Measurements from ENCODE around the gene RIN1. TPM values are rescaled to one million over a fixed set of nuclear protein-coding genes. Genes with fewer than 3 reads are reported as not detected.

Gene RIN1
- total RNA-seq, 2 experiments from 2014 or later, result 1.1 to 1.6 TPM

GRCh38 chr11:66337103-66337899, 1.1 kb upstream of the RIN1 start:
- Mint-ChIP-seq H3K36me3 (ENCODE audit: low read depth) (peaks cover 23% of the 10 kb centered on the region), H3K9me3 (no peaks in the 10 kb centered on the region), H3K4me3 (no peak overlapping the region), H3K27me3 (no peaks in the 10 kb centered on the region), H3K27ac (peak overlapping the region; percentile 50), H3K4me1 (peaks cover 24% of the 10 kb centered on the region)
- POLR2A ChIA-PET, result no interaction called here
- CTCF ChIA-PET, result interaction anchor here (0.6 to 2.5 kb wide), 6 partner anchors 13 to 137 kb away, joined by 3 to 17 read pairs (median 4); partner anchors contain the start of gene MRPL11
- DNase-seq, result no peak

DNA sequence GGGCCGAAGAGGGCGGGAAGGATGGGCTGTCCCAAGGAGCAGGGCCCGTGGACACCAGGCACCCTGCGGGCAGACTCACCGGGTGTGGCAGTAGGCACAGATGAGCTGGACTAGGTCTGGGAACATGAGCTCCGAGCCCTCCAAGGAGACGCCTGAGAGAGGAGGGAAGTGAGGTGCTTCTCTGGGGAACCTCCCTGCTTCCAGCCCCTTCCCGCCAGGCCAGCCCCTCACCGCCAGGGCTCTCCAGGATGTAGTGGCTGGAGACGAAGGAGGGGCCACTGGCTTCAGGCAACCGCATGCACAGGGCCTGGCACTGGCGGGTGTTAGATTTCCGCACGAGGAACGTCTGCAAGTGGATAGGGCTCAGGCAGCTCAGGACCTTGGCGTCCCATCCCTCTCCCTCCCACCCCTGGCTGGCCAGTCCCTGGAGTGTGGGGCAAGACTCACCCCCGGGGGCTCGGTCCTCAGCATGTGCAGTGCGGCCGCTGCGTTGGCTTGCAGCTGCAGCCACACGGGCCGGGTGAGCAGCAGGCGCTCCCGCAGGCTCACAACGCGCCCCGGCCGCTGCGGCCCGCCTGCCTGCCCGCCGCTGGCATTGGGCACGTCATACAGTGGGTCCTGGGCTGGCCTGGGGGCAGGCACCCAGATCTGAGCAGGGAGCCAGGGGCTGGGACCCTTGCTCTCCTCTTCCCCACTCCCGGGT, 552 bp downstream of the RIN1 start:
- Mint-ChIP-seq H3K27ac (peak overlapping the region; percentile 71), H3K36me3 (ENCODE audit: low read depth) (peaks cover 13% of the 10 kb centered on the region), H3K27me3 (no peaks in the 10 kb centered on the region), H3K4me3 (no peak overlapping the region), H3K9me3 (no peaks in the 10 kb centered on the region), H3K4me1 (peaks cover 19% of the 10 kb centered on the region)
- ChIA-PET POLR2A (interaction anchor here (0.6 kb wide), 1 partner anchor 47 kb away, joined by 3 read pairs; the partner anchor contains the start of gene YIF1A), CTCF (interaction anchor here (0.6 to 2.8 kb wide), 8 partner anchors 9 to 103 kb away, joined by 3 to 17 read pairs (median 4); partner anchors contain the start of genes BRMS1, MRPL11 and YIF1A)
- DNase-seq, result no peak

DNA sequence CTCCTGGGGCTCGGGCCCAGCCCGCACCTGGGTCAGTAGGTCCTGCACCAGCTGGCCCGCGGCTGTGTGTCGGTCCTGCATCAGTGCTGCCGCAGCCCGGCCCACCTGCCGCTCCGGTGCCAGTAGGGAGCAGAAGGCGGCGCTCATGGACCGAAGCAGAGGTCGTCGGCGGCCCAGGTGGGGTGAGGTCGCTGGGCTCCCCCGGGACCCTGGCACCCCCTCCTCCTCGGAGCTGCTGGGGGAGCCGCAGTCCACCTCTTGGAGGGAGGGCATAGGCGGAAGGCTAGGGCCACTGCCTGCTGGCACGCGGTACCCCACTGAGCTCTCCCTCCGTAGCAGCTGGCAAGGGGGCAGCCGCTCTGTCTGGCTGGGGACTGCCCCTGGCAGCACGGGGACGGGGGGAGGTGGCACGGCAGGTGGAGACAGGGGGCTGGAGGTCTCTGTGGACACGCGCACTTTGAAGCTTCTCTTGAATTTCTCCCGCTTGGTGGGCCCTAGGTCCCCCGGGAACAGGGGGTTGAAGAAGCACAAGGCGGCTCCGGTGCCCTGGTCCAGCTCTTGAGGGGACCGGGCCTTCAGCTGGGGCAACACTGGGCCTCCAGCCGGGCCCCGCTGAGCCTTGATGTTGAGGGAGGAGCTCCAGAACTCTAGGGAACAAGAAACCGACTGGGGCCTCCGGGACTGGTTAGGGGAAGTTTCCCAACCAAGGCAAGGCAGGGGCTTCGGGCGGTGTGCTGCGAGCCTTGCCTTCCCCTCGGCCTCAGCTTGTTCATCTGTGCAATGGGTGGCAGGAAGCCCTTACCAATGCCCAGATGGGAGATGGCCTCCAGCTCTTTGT, 1.4 kb downstream of the RIN1 start:
- Mint-ChIP-seq H3K9me3 (no peaks in the 10 kb centered on the region), H3K27me3 (no peaks in the 10 kb centered on the region), H3K27ac (peak overlapping the region; percentile 71), H3K36me3 (ENCODE audit: low read depth) (peaks cover 13% of the 10 kb centered on the region), H3K4me3 (no peak overlapping the region), H3K4me1 (peaks cover 19% of the 10 kb centered on the region)
- ChIA-PET CTCF (interaction anchor here (0.7 to 2.8 kb wide), 8 partner anchors 10 to 239 kb away, joined by 3 to 17 read pairs (median 4); partner anchors contain the start of genes BRMS1 and YIF1A), POLR2A (interaction anchor here (0.6 kb wide), 1 partner anchor 46 kb away, joined by 3 read pairs; the partner anchor contains the start of gene YIF1A)
- no peak for DNase-seq

- H3K4me1 Mint-ChIP-seq, result peaks cover 21% of the 10 kb centered on the region
- no peak overlapping the region for H3K27ac Mint-ChIP-seq
- no peak for DNase-seq
- ChIA-PET POLR2A (no interaction called here), CTCF (interaction anchor here (0.7 to 2.8 kb wide), 5 partner anchors 8 to 46 kb away, joined by 3 to 9 read pairs (median 3); partner anchors contain the start of gene BRMS1)
- no peaks in the 10 kb centered on the region for H3K9me3 Mint-ChIP-seq
- peaks cover 10% of the 10 kb centered on the region for H3K36me3 Mint-ChIP-seq (ENCODE audit: low read depth)
- no peaks in the 10 kb centered on the region for H3K27me3 Mint-ChIP-seq
- H3K4me3 Mint-ChIP-seq, result no peak overlapping the region
Measured at GRCh38 chr11:66333896-66334604, 2.2 kb downstream of the RIN1 start.

GRCh38 chr11:66333220-66333877, 2.9 kb downstream of the RIN1 start:
- POLR2A ChIA-PET, result no interaction called here
- DNase-seq, result no peak
- Mint-ChIP-seq H3K27ac (no peak overlapping the region), H3K36me3 (ENCODE audit: low read depth) (peaks cover 5% of the 10 kb centered on the region), H3K27me3 (no peaks in the 10 kb centered on the region), H3K9me3 (no peaks in the 10 kb centered on the region), H3K4me1 (peaks cover 28% of the 10 kb centered on the region), H3K4me3 (no peak overlapping the region)
- CTCF ChIA-PET, result interaction anchor here (0.7 to 1.4 kb wide), 4 partner anchors 9 to 51 kb away, joined by 3 read pairs; no protein-coding TSS in a partner anchor

GRCh38 chr11:66332371-66333219, 3.6 kb downstream of the RIN1 start:
- no peak overlapping the region for H3K27ac Mint-ChIP-seq
- CTCF ChIA-PET, result interaction anchor here (0.7 to 2.1 kb wide), 7 partner anchors 8 to 110 kb away, joined by 3 to 6 read pairs (median 3); no protein-coding TSS in a partner anchor
- POLR2A ChIA-PET, result no interaction called here
- DNase-seq, result no peak
- peaks cover 5% of the 10 kb centered on the region for H3K36me3 Mint-ChIP-seq (ENCODE audit: low read depth)
- no peaks in the 10 kb centered on the region for H3K27me3 Mint-ChIP-seq
- peaks cover 34% of the 10 kb centered on the region for H3K4me1 Mint-ChIP-seq
- H3K9me3 Mint-ChIP-seq, result no peaks in the 10 kb centered on the region
- H3K4me3 Mint-ChIP-seq, result no peak overlapping the region

DNA sequence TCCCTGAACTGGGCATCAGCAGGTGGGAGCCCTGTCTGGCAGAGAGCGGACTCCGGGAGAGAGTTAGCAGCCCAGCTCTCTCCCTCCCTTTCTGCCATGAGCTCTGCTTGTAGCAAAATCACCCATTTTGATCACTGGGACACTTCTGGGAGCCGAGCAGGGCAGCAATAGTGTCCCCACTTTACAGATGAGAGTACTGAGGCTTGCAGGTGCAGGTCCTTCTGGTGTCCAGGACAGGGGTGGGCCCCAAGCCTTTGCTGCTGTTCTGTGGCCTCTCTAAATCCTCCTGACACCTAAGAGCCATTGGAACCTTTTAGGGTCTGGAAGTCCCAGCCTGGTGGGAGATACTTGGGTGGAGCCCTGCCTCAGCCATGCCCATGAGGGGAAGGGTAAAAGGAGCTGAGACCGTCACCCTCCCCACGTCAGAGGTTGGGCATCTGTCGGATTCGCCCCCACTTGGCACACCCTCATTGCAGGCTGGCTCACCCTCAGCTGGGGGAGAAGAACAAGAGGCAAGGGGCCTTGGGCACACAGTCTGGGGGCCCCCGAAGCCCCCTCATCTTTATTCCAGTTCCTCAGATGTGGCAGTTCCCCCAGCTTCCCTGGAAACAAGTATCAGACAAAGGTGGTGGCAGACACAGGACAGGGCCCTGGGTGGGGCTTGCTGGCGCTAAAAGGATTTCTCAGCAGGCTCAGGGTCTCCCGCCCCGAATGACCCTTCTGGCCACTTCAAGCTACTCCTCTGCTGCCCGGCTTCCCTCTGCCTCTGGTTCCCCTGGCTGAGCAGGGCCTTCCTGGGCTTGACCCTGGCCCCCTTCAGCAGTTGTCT, 4.5 kb downstream of the RIN1 start:
- Mint-ChIP-seq H3K4me1 (peaks cover 31% of the 10 kb centered on the region), H3K27ac (no peak overlapping the region), H3K36me3 (ENCODE audit: low read depth) (no peaks in the 10 kb centered on the region), H3K4me3 (no peak overlapping the region), H3K27me3 (no peaks in the 10 kb centered on the region), H3K9me3 (no peaks in the 10 kb centered on the region)
- no peak for DNase-seq
- CTCF ChIA-PET, result interaction anchor here (0.8 to 2.1 kb wide), 7 partner anchors 8 to 109 kb away, joined by 3 to 6 read pairs (median 3); no protein-coding TSS in a partner anchor
- POLR2A ChIA-PET, result no interaction called here

- H3K4me1 Mint-ChIP-seq, result peaks cover 31% of the 10 kb centered on the region
- no peak overlapping the region for H3K4me3 Mint-ChIP-seq
- no peaks in the 10 kb centered on the region for H3K9me3 Mint-ChIP-seq
- DNase-seq, result no peak
- no peak overlapping the region for H3K27ac Mint-ChIP-seq
- POLR2A ChIA-PET, result no interaction called here
- no peaks in the 10 kb centered on the region for H3K27me3 Mint-ChIP-seq
- CTCF ChIA-PET, result interaction anchor here (0.8 to 2.6 kb wide), 6 partner anchors 9 to 108 kb away, joined by 3 to 17 read pairs (median 4); partner anchors contain the start of gene CD248
- no peaks in the 10 kb centered on the region for H3K36me3 Mint-ChIP-seq (ENCODE audit: low read depth)
Measured at GRCh38 chr11:66330931-66331330, 5.3 kb downstream of the RIN1 start.

- DNase-seq, result no peak
- CTCF ChIA-PET, result interaction anchor here (0.8 to 2.6 kb wide), 6 partner anchors 12 to 57 kb away, joined by 3 to 17 read pairs (median 4); partner anchors contain the start of gene CD248
- Mint-ChIP-seq H3K4me3 (no peak overlapping the region), H3K36me3 (ENCODE audit: low read depth) (no peaks in the 10 kb centered on the region), H3K27ac (no peak overlapping the region), H3K9me3 (no peaks in the 10 kb centered on the region), H3K4me1 (peaks cover 46% of the 10 kb centered on the region), H3K27me3 (no peaks in the 10 kb centered on the region)
- POLR2A ChIA-PET, result no interaction called here
Measured at GRCh38 chr11:66329165-66329673, 7.0 kb downstream of the RIN1 start.

Measured in activated CD4-positive, alpha-beta T cell treated with anti-CD3 and anti-CD28 coated beads, Interleukin-2, amount 10 ng/mL, durations not matched to agents 7 days and 5 days (primary cell).